ENCODE data around the gene RGS7BP.

The RGS7BP gene

GRCh38 chr5:64566310-64566916 is 60.6 kb downstream of the RGS7BP start:
- DNase-seq = peak; percentile 12

DNA sequence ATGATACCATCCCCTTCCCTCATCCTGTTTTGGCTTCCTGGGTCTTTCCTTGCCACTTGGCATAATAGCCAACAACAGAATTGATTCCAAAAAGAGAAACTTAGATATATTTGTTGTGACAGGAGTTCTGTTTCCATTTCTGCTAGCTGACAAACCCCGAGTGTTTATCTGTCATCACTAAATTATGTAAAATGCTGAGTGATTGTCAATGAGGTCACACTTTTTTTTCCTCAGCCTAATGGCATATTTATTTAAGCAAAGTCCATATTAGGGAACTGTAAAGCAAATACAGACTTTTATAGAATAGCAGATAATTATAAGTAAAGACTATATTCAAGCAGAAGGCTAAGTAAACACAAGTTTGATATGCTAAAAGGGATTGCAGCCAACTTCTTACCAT is 64.0 kb downstream of the RGS7BP start:
- DNase-seq = peak; percentile 61

DNA sequence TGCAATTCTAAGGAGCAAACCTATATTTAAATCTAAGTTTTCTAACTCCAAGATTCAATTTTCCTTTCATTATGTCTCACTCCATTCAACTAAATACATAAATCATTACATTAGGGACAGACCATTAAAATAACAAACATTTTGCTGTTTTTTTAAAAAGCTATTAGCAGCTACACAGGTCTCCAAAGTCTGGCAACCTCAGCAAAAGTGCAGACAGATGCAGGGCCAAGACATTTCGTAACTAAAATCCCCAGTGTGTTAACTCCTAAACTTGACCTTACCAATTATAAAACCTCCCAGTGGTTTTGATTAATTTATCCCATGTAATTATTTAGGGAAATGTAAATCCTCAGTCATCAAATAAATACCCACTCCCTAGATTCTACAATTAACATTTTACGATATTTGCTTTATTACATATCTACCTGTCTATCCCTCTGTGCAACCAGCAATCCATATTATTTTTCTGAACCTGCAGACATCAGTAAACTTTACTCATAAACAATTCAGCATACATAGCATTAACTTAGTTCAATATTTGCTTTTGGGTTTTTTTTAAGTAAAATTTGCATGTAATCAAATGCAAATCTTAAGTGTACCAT is 64.7 kb downstream of the RGS7BP start:
- no peak for DNase-seq

GRCh38 chr5:64575561-64575960 is 69.7 kb downstream of the RGS7BP start:
- DNase-seq = no peak

GRCh38 chr5:64576250-64576649 is 70.4 kb downstream of the RGS7BP start:
- DNase-seq = no peak

GRCh38 chr5:64585646-64586045 is 79.8 kb downstream of the RGS7BP start:
- no peak for DNase-seq

DNA sequence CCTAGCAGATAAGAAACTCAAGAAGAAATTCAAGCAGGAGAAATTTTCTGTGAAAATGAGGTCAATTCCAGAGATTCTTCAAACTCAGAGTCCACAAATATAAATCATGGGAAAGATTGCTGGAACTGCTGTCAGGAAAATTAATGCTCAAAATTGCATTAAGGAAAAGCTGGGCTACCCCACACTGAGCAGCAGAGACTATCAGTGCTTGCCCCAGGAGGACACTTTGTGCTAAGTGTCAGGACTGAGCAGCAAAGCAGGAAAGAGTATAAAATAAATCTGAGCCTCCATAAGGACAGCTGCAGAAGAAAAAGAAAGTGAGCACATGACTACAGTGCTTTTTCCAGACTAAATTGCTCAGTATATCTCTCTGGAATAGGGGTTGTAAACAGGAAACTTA is 81.6 kb downstream of the RGS7BP start:
- no peak for DNase-seq

DNA sequence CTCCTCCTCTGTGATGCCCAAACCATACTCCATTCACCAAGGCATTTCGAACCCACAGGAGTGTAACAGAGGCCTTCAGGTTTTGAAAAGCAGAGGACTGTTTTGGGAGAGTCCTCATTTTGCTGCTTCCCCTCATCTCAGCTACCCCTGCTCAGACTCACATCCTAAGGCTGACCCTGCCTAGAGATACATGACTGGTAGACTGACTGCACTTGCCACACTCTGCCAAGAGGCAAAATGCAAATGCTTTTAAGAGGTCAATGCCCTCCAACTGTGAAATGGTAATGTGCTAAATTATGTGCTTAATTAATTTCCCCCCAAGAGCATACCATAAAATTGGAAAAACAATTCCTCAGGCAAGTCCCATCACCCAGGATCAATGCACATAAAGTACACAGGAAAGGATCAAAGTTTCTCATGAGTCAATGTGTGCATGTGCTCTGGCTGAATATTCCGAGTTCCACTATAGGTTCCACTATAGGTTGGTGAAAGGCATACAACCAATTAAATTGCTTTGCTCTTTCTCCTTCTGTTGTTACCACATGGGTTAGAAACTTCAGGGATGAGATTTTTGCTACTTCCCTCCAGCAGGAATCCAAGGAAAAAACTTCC is 87.0 kb downstream of the RGS7BP start:
- DNase-seq = no peak

- DNase-seq = peak; percentile 42
Observed at GRCh38 chr5:64594025-64594424, 88.2 kb downstream of the RGS7BP start.

- no peak for DNase-seq
Observed at GRCh38 chr5:64594601-64595000, 88.8 kb downstream of the RGS7BP start.

GRCh38 chr5:64595031-64595855 is 89.4 kb downstream of the RGS7BP start:
- DNase-seq = peak; percentile 63

DNA sequence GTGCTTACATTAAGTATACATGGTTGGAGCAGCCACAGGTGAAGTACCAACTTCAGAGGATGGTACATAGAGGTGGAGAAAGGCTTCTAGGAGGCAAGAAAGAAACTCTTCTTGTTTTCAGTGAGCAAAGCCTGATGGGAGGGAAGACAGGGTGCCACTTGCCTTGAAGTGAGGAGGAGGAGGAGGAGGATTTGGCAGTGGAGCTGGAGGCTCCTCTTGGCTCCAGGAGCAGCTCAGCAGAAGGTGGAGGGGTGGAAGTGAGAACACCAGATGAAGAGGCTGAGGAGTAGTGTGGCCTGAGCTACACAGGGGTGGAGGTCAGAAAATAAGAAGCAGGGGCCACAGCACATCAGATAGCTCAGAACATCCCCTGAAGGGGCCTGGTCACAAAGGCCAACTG is 93.4 kb downstream of the RGS7BP start:
- DNase-seq = no peak

GRCh38 chr5:64603676-64604075 is 97.9 kb downstream of the RGS7BP start:
- no peak for DNase-seq

- no peak for DNase-seq
Observed at GRCh38 chr5:64606926-64607325, 101.1 kb downstream of the RGS7BP start.

- DNase-seq = peak; percentile 48
Observed at GRCh38 chr5:64612344-64612961, 106.6 kb downstream of the RGS7BP start.

GRCh38 chr5:64615895-64616294 is 110.1 kb downstream of the RGS7BP start:
- DNase-seq = no peak

- DNase-seq = no peak
Observed at GRCh38 chr5:64619609-64620008, 113.8 kb downstream of the RGS7BP start.

- no peak for DNase-seq
Observed at GRCh38 chr5:64622991-64623390, 117.2 kb downstream of the RGS7BP start.

DNA sequence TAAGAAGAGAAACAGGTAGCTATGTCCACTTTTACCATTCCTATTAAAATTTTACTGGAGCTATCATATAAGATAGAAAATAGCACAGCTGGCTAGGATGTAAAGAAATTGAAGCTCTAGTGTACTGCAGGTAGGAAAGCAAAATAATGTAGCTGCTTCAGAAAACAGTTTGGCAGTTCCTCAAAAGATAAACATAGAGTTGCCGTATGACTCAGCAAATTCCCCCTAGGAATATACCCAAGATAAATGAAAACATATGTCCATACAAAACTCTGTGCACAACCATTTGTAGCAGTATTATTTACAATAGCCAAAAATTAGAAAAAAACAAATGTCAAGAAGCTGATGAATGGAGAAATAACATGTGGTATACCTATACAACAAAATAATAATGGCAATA is 119.9 kb downstream of the RGS7BP start:
- no peak for DNase-seq

GRCh38 chr5:64628901-64629300 is 123.1 kb downstream of the RGS7BP start:
- no peak for DNase-seq

- no peak for DNase-seq
Observed at GRCh38 chr5:64629841-64630240, 124.0 kb downstream of the RGS7BP start.

GRCh38 chr5:64632251-64632650 is 126.4 kb downstream of the RGS7BP start:
- DNase-seq = peak; percentile 7

- no peak for DNase-seq
Observed at GRCh38 chr5:64634997-64635686, 129.3 kb downstream of the RGS7BP start.
